PC-3 (cell line): ENCODE data around the gene ARHGAP25. TPM values are rescaled to one million over a fixed set of nuclear protein-coding genes. Genes with fewer than 3 reads are reported as not detected.

Experiments
- ATAC-seq: fragments of 200-7000 bp; cut with Tn5 transposase; 2 replicates; pipeline ENCODE4 v1.9.1; 2020; ENCODE audit warnings: mild to moderate bottlenecking, moderate library complexity
- Bru-seq: library from RNA; stranded (reverse); fragments of 400-500 nt; gene quantifications from one replicate; lab custom pipeline; 2021; lab: Mats Ljungman, UMichigan
- BruChase-seq, 2 experiments: library from RNA; stranded (reverse); fragments of 400-500 nt; gene quantifications; one replicate each; lab custom pipeline; 2021; lab: Mats Ljungman, UMichigan
- BruUV-seq: library from RNA; stranded (reverse); fragments of 400-500 nt; replicated peaks from 2 replicates; lab custom pipeline; 2021; lab: Mats Ljungman, UMichigan
- CTCF ChIA-PET: fragments of 300-600 bp; sonication (Branson Sonifier 250); formaldehyde crosslinking; loops from one replicate; lab custom pipeline; 2022; ENCODE audit warnings: antibody characterized with exemption; lab: Charles Lee
- POLR2A ChIA-PET: fragments of 300-600 bp; sonication (Branson Sonifier 250); formaldehyde crosslinking; loops from one replicate; lab custom pipeline; 2022; ENCODE audit warnings: antibody characterized with exemption; ENCODE audit not compliant: unreplicated experiment; lab: Charles Lee
- DNase-seq: peaks from one replicate; pipeline ENCODE4 v3.0.0-alpha.2; 2015
- H2AFZ ChIP-seq: fragments of 300-600 bp; sonication (generic); 2 replicates; pipeline ENCODE4 v1.6.0; 2016; ENCODE audit warnings: antibody characterized with exemption, low read length
- H3F3A ChIP-seq: fragments of 300-600 bp; sonication (generic); one replicate; pipeline ENCODE4 v1.6.0; 2017; ENCODE audit warnings: antibody characterized with exemption, low read length, control low read depth, mild to moderate bottlenecking; ENCODE audit not compliant: unreplicated experiment
- H3K27ac ChIP-seq: fragments of 300-600 bp; sonication (generic); 2 replicates; pipeline ENCODE4 v1.5.1; 2016; ENCODE audit warnings: mild to moderate bottlenecking, low read length
- H3K27me3 ChIP-seq: fragments of 300-600 bp; sonication (generic); 2 replicates; pipeline ENCODE4 v1.6.1; 2016; ENCODE audit warnings: low read length, mixed read lengths
- H3K36me3 ChIP-seq: fragments of 300-600 bp; sonication (generic); 2 replicates; pipeline ENCODE4 v1.6.1; 2016; ENCODE audit warnings: low read depth, mixed run types, low read length, mixed read lengths
- H3K4me1 ChIP-seq: fragments of 300-600 bp; sonication (generic); 2 replicates; pipeline ENCODE4 v1.5.1; 2016; ENCODE audit warnings: low read length; ENCODE audit not compliant: insufficient read depth
- H3K4me2 ChIP-seq: fragments of 300-600 bp; sonication (generic); 2 replicates; pipeline ENCODE4 v1.6.0; 2016; ENCODE audit warnings: low read length
- H3K4me3 ChIP-seq: fragments of 300-600 bp; sonication (generic); 2 replicates; pipeline ENCODE4 v1.5.1; 2016; ENCODE audit warnings: mild to moderate bottlenecking, low read length, mixed read lengths
- H3K79me2 ChIP-seq: fragments of 300-600 bp; sonication (generic); 2 replicates; pipeline ENCODE4 v1.6.1; 2017; ENCODE audit warnings: low read length, mixed read lengths
- H3K9ac ChIP-seq: fragments of 300-600 bp; sonication (generic); 2 replicates; pipeline ENCODE4 v1.6.0; 2016; ENCODE audit warnings: mild to moderate bottlenecking, low read length
- H3K9me2 ChIP-seq: fragments of 300-600 bp; sonication (generic); replicated peaks from 2 replicates; pipeline ENCODE4 v1.6.1; 2016; ENCODE audit warnings: mixed run types, low read length, mixed read lengths
- H3K9me3 ChIP-seq: fragments of 300-600 bp; sonication (generic); 2 replicates; pipeline ENCODE4 v1.6.1; 2016; ENCODE audit warnings: low read length, mixed read lengths
- H4K20me1 ChIP-seq: fragments of 300-600 bp; sonication (generic); 2 replicates; pipeline ENCODE4 v1.6.1; 2016; ENCODE audit warnings: low read length, mixed read lengths
- CTCF ChIP-seq: fragments of 300-600 bp; sonication (generic); conservative IDR thresholded peaks from 2 replicates; pipeline ENCODE4 v1.5.1; 2017; ENCODE audit warnings: antibody characterized with exemption, low read depth, mild to moderate bottlenecking, low read length
- EZH2 ChIP-seq: fragments of 300-600 bp; sonication (generic); IDR thresholded peaks from one replicate; pipeline ENCODE4 v1.6.1; 2017; ENCODE audit warnings: antibody characterized with exemption, mild to moderate bottlenecking, low read length; ENCODE audit not compliant: unreplicated experiment
- EZH2phosphoT487 ChIP-seq: fragments of 300-600 bp; sonication (generic); IDR thresholded peaks from 2 replicates; pipeline ENCODE4 v1.6.1; 2018; ENCODE audit warnings: mild to moderate bottlenecking, antibody characterized with exemption, low read length, borderline replicate concordance
- intact Hi-C: fragments of 100-400 bp; cut with micrococcal nuclease; formaldehyde crosslinking; loops from 2 replicates; pipeline ENCODE4 v1.9.0; 2023
- long read RNA-seq: library from polyadenylated mRNA; unstranded; transcript quantifications from one replicate; pipeline ENCODE4 v2.0.0, GENCODE V29; 2021; ENCODE audit not compliant: unreplicated experiment
- total RNA-seq: library from RNA; depleted of rRNA; stranded (reverse); fragments of >200 nt; gene quantifications from 2 replicates; pipeline ENCODE4 v1.2.3, GENCODE V29; 2014; rRNA removed

The ARHGAP25 gene
- total RNA-seq (not detected in 2 replicates), Bru-seq, nascent RNA (percentile 29 among the genes with signal in this experiment), BruChase-seq, experiment 1, labeled RNA remaining after a 6-hour chase (percentile 21 among the genes with signal in this experiment), BruChase-seq, experiment 2, labeled RNA remaining after a 2-hour chase (percentile 29 among the genes with signal in this experiment)
- long read RNA-seq, partial matches to known transcripts: 0 of 3 reads
- long read RNA-seq, other reads (novel, unspliced or antisense): 3 of 3 reads

- no peaks in the 10 kb centered on the region for H3K27me3 ChIP-seq
- TF ChIP-seq CTCF (no peak), EZH2 (no peak), EZH2phosphoT487 (no peak)
- DNase-seq: no peak
- POLR2A ChIA-PET: no interaction called here
- no peak within 1 kb of the TSS for H3K4me2 ChIP-seq
- intact Hi-C loops: no loop called here
- H3K9ac ChIP-seq: no peak within 1 kb of the TSS
- peaks cover 16% of the 10 kb centered on the region for H3K4me1 ChIP-seq
- H3K27ac ChIP-seq: no peak within 1 kb of the TSS
- no peak within 1 kb of the TSS for H2AFZ ChIP-seq
- no TSS peak for BruUV-seq
- no peak for ATAC-seq
- no peaks in the 10 kb centered on the region for H4K20me1 ChIP-seq
- H3K36me3 ChIP-seq: no peaks in the 10 kb centered on the region
- H3K9me2 ChIP-seq: no peaks in the 10 kb centered on the region
- CTCF ChIA-PET: no interaction called here
- H3K79me2 ChIP-seq: no peaks in the 10 kb centered on the region
- H3F3A ChIP-seq: no peaks in the 10 kb centered on the region
- no peak within 1 kb of the TSS for H3K4me3 ChIP-seq
- no peaks in the 10 kb centered on the region for H3K9me3 ChIP-seq
Measured at GRCh38 chr2:68734688-68735525, at the start of gene ARHGAP25. TSS of gene ARHGAP25 (plus strand) at chr2:68734811. CDS start at chr2:68735200, 389 bp downstream.

- no peak for DNase-seq
- intact Hi-C loops: no loop called here
- Histone ChIP-seq H3K9me2 (no peaks in the 10 kb centered on the region), H3K36me3 (no peaks in the 10 kb centered on the region), H3K4me1 (no peaks in the 10 kb centered on the region), H3K4me2 (no peak overlapping the region), H3K9me3 (no peaks in the 10 kb centered on the region), H3K4me3 (no peak overlapping the region), H3K9ac (no peak overlapping the region), H3K27ac (no peak overlapping the region), H3F3A (no peaks in the 10 kb centered on the region), H3K79me2 (no peaks in the 10 kb centered on the region), H4K20me1 (no peaks in the 10 kb centered on the region), H3K27me3 (no peaks in the 10 kb centered on the region), H2AFZ (no peak overlapping the region)
- CTCF ChIA-PET: interaction anchor here (0.6 kb wide), 1 partner anchor 345 kb away, joined by 3 read pairs; no protein-coding TSS in a partner anchor
- POLR2A ChIA-PET: no interaction called here
- ATAC-seq: no peak
- no TSS peak for BruUV-seq
- no peak for TF ChIP-seq EZH2
- no peak for TF ChIP-seq EZH2phosphoT487
- TF ChIP-seq CTCF: no peak
Measured at GRCh38 chr2:68686178-68686577, 48.4 kb upstream of the ARHGAP25 start.
